Measurements from ENCODE around the gene SGK1.

The SGK1 gene

GRCh38 chr6:134166511-134167261 is 151.2 kb downstream of the SGK1 start:
- DNase-seq = no peak

- DNase-seq = no peak
These were observed 152.2 kb downstream of the SGK1 start for GRCh38 chr6:134165561-134166201.

- DNase-seq = no peak
These were observed 153.6 kb downstream of the SGK1 start for GRCh38 chr6:134164300-134164699.

GRCh38 chr6:134162932-134163331 is 155.0 kb downstream of the SGK1 start:
- DNase-seq = no peak

- DNase-seq = no peak
These were observed 156.9 kb downstream of the SGK1 start for GRCh38 chr6:134161041-134161440.

GRCh38 chr6:134152767-134153485 is 165.0 kb downstream of the SGK1 start:
- no peak for DNase-seq

- no peak for DNase-seq
These were observed 169.3 kb downstream of the SGK1 start for GRCh38 chr6:134148566-134148965.

- DNase-seq = no peak
These were observed 170.8 kb downstream of the SGK1 start for GRCh38 chr6:134147034-134147533.

GRCh38 chr6:134146268-134147033 is 171.5 kb downstream of the SGK1 start:
- no peak for DNase-seq

- DNase-seq = peak in 1 of 3 experiments; percentile 58
These were observed 172.1 kb downstream of the SGK1 start for GRCh38 chr6:134145786-134146185.

GRCh38 chr6:134138226-134138975 is 179.5 kb downstream of the SGK1 start:
- no peak for DNase-seq

GRCh38 chr6:134134654-134135053 is 183.3 kb downstream of the SGK1 start:
- no peak for DNase-seq

GRCh38 chr6:134132494-134133141 is 185.3 kb downstream of the SGK1 start:
- DNase-seq = no peak

- no peak for DNase-seq
These were observed 186.3 kb downstream of the SGK1 start for GRCh38 chr6:134131530-134132139.

- DNase-seq = no peak
These were observed 189.8 kb downstream of the SGK1 start for GRCh38 chr6:134128146-134128545.

GRCh38 chr6:134123666-134124208 is 194.2 kb downstream of the SGK1 start:
- peak; percentile 54 to 92 (median 56) for DNase-seq

GRCh38 chr6:134122775-134123174 is 195.1 kb downstream of the SGK1 start:
- DNase-seq = no peak

- no peak for DNase-seq
These were observed 198.4 kb downstream of the SGK1 start for GRCh38 chr6:134119486-134119885.

Data from NCI-H1417 (cell line).